HG03378 (cell line): ENCODE results near the gene MRPL39.

Source experiments
- ATAC-seq: cut with Tn5 transposase; IDR thresholded peaks from one replicate; pipeline ENCODE4 v1.9.1; 2021; ENCODE audit warnings: mild to moderate bottlenecking, moderate library complexity; ENCODE audit not compliant: unreplicated experiment

MRPL39 gene

DNA sequence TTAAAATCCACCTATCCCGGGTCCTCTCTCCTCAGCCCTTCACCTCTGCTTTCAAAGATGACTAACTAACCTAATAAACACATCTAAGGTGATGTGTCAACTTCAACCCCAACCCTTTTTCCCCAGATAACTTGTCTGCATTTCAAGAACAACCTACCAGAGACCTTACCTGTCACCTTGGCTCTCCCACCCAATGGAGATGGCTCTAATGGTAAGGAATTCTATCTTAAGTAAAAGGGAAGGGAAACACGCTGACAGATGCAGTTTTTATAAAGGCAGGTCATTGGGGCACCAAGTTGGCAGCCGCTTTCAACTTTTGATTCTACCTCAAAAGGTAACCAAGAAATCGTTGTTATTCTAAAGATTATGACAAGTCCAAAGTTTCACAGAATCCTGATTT is 37.6 kb downstream of the MRPL39 start:
- no peak for ATAC-seq

DNA sequence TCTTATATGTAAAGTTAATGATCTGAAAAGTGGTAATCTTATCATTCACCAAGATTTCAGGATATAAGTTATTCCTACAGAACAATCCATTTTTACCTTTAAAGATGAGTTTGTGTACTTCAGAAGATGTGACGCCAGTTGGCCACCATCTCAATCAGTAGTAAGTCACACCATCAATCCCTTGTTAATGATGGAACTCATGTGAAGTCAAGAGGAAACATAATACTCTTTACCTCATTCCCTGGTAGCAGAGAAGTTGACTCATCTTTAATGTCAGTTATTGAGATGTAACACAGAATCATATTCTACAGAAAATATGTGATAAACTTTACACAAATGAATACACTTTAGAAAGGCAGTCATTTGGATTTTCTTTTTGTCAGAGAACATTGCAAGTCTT is 38.2 kb downstream of the MRPL39 start:
- ATAC-seq: no peak

DNA sequence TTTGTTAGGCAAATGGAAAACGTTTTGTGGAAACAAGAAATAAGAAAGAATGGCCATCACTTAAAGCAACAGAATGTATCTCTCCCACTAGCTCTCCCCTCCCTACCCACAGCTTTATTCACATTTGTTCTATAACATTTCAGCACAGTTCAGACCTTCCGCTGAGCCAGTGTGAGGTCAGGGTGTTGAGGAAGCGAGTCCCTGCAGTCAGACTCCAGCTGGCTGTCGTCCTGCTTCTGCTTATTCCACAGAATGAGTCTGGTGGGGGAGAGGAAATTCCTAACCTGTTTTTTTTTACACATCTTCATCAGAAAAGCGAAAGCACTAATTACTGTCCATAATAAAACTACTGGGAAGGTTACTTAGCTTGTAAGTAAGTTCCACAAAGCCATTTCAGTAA is 39.0 kb downstream of the MRPL39 start:
- ATAC-seq: no peak

DNA sequence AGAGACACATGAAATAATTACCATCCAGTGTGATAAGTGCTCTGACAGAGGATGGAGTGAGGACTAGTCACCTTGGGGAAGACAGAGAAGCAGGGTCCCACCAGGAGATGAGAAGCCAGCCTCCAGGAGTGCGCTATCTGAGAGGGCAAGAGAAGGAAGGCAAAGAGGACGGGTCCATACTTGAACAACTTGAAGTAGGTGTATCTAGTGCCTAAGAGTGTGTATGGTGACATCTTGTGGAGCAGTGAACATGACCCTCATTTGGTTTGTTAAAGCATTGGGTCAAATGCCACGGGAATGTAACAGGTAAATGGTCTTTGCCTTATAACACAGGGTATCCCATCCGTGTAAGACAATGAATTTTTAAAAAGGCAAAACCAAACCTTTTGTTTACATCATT is 39.8 kb downstream of the MRPL39 start:
- ATAC-seq: no peak

DNA sequence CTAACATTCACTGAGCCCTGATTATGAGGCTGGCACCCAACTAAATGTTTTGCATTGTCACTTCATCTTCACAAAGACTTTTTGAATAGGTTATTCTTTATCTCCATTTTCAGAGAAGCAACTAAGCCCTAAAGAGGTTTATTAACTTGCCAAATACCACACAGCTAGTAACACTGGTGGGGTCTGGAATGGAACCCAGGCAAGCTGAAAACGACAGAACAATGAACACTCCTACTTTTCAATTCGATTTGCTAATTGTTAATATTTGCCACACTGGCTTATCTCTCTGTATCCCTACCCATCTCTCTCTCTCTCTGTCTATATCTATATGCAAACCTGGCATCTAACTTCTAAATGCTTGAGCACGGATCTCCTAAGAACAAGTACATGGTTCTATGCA is 40.6 kb downstream of the MRPL39 start:
- ATAC-seq: no peak

DNA sequence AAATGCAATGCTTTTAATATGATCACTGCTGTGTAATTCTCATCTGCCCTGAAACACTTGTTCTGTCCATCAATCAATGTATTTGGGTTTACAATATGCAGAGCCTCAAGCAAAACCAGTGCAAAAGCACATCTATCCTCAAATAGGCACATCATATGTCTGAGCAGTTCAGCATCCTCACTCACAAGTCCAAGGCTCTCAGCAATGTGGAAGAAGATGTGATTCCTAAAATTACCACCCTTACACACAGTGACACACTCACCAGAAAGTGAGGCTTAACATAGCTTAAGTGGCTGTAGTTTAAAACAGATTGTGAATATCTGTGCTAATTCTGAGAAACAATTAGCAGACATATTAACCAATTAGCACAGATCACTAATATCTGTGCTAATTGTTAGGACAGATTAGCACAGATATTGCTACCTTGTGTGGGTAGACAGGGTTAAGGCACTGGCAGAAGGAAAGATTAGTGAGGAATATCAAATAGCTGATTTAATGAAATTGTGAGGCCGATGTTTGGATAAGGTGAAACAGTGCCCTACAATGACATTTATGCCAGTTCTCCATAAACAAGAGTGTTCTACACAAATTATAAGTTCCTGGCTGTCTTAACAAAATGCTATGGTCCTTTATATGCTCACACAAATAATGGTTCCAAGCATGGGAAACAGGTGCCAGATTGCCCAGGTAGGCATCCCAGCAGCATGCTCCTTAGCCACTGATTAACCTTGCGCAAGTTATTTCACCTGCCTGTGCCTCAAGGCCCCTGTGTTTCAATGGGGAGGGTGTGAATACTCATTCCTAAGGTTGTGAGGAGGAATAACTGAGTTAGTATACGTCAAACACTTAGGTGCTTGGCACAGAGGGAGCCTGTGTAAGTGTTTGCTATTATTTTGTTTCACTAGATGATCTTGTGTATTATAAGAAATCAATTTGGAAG is 41.7 kb downstream of the MRPL39 start:
- no peak for ATAC-seq

DNA sequence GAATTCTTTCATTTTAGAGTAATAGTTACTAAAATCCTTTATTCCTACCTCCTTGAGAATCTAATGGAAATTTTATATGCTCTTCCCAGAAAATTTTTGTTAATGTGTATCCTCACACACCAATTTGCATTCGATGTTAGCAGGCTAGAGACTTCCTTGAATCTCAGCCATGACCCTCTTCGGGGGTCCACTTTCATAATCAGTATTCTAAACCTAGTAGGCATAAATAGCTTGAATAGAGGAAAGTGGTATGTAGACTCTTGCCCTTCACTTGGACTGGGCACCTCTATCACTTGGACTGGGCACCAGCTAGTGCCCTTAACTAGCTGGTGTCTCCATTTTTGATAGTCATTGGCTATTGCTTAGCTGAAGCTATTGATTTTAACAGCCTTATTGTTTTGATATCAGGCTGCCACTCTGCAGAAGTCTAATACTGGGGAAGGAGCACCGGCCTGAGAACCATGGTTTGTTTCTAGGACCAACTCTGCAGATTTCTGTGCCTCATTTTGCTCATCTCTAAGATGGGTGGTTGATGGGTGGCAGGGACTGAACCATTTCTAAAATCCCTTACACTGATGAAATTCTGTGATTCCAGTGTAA is 42.8 kb downstream of the MRPL39 start:
- no peak for ATAC-seq

DNA sequence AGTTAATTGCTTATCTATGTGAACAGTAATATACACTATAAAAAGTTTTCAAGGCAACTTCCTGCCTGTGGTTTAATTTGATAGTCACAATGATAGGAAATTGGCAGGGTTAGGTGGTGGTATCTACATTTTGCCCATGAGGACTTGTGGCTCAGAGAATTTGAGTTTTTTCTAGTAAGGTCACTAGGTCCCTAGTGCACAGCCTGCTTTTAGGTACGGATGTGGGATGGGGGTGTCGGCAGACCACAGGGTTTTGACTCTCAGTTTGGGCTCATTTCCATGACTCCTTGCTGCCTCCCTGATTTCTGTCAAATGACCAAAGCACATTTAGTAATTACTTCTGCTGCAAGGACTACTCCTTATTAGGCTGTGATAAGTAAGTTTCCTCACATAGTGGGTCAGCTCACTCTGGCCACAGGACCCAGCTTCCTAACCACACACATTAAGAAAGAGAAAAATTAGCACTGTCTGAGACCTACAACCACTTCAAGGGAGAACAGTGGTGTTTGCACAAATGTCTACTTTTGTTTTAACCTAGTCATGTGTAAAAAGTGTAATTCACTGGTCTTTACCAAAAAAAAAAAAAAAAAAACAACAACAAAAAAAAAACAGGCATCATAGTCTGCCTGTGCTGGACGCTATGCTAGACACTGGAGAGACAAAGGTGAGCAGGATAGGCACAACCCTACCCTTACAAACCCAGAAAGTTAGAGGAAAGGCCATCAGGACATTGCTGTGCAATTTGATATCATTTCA is 43.7 kb downstream of the MRPL39 start:
- ATAC-seq: peak; percentile 24

DNA sequence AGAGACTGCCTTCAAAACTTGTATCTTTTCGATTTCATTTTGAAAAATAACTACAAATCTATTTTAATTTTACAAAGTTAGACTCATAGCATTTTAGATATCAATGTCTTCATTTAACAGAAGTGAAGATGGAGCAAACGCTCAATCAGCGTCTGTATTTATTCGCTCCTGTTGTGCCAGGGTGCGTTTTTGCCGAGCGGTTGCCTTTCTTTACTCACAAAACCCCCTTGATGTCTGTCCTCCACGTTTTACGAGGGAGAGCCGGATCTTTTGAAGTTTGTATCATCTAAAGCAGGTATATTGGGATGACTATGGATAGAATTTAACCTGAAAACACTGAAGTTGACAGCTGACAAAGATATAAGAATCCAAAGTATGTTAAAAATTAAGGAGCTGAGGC is 44.6 kb downstream of the MRPL39 start:
- no peak for ATAC-seq

DNA sequence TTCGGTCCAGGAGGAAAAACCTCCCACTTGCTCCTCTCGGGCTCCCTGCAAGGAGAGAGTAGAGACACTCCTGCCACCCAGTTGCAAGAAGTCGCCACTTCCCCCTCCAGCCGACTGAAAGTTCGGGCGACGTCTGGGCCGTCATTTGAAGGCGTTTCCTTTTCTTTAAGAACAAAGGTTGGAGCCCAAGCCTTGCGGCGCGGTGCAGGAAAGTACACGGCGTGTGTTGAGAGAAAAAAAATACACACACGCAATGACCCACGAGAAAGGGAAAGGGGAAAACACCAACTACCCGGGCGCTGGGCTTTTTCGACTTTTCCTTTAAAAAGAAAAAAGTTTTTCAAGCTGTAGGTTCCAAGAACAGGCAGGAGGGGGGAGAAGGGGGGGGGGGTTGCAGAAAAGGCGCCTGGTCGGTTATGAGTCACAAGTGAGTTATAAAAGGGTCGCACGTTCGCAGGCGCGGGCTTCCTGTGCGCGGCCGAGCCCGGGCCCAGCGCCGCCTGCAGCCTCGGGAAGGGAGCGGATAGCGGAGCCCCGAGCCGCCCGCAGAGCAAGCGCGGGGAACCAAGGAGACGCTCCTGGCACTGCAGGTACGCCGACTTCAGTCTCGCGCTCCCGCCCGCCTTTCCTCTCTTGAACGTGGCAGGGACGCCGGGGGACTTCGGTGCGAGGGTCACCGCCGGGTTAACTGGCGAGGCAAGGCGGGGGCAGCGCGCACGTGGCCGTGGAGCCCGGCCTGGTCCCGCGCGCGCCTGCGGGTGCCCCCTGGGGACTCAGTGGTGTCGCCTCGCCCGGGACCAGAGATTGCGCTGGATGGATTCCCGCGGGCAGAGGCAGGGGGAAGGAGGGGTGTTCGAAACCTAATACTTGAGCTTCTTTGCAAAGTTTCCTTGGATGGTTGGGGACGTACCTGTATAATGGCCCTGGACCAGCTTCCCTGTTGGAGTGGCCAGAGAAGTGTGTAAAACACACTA is 45.3 kb downstream of the MRPL39 start:
- peak; percentile 28 for ATAC-seq

DNA sequence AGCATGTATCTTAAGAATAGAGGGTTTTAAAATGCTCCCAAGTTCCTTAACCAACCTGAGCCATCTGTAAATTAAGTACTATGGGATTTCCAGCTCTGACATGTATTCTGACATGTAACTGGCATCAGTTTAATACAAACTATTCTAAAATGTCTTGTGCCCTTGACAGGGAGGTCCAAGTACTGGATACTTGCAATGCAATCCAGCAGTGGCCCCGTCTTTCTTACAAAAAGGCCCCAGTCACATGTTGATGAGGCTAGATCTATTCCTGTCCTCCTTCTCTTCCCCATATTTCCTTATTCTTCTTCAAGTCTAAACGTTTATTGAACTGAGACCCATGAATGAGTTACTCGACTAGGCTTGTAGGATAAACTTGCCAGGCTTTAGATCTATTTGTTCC is 46.4 kb downstream of the MRPL39 start:
- no peak for ATAC-seq

DNA sequence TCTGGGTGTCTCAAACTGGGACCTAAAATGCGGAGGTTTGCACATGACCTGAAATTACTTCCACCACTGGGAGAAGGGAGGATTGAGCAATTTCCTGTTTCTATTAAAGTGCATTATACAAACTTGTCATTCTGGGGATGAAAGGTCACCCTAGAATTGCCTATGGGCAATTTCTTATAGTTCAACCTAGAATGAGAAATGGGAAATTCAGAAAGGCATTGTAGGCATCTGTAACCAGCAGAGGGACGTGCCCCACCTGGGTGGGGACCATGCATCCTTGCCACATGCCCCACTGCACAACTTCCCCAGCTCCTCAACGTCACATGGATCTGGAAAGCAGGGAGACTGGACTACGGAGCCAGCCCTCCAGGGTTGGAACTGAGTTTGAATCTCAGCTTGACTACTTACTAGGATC is 47.0 kb downstream of the MRPL39 start:
- no peak for ATAC-seq

DNA sequence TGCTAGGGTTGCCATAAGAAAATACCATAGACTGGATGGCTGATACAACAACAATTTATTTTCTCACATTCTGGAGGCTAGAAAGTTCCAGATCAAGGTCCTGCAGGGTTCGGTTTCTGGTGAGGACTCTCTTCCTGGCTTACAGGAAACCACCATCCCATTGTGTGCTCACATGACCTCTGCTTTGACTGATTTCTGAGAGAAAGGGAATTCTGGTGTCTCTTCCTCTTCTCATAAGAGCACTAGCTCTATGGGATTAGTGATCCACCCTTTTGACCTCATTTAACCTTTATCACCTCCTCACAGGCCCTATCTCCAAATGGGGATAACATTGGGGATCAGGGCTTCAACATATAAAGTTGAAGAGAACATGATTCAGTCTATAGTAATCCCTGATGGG is 47.5 kb downstream of the MRPL39 start:
- ATAC-seq: no peak

DNA sequence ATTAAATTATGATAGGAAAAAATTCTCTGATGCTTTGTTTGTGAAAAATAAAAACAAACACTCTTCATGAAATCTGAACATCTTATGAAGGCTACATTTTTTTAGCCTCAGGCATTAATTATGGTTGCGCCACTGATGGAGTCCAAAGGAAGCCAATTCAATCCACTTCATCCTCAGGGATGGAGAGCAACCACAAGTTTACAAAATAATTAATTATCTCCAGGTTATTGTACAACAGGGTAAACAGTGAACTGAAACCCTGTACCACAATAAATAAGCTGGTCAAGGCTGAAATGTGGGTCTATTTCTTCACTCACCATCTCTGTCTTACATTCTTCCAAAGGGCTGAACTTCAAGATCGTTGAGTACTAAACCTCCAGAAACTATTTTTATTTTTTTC is 49.2 kb downstream of the MRPL39 start:
- no peak for ATAC-seq

DNA sequence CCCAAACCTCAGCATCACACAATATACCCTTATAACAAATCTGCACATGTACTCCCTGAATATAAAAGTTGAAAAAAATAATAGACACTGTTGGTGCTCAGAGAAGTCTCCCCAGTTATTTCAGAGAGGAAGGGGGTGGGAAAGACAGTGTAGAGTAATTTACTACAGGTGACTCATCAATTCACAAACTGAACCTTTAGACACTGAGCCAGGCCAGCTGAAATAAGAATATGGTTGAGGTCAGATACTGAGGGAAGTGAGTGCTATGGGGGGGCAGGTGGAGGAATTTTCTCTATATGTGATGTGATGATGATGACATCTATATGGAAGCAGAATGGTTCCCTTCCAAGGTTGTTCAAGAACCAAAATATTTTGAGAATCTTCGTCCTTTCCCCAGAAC is 50.1 kb downstream of the MRPL39 start:
- no peak for ATAC-seq

DNA sequence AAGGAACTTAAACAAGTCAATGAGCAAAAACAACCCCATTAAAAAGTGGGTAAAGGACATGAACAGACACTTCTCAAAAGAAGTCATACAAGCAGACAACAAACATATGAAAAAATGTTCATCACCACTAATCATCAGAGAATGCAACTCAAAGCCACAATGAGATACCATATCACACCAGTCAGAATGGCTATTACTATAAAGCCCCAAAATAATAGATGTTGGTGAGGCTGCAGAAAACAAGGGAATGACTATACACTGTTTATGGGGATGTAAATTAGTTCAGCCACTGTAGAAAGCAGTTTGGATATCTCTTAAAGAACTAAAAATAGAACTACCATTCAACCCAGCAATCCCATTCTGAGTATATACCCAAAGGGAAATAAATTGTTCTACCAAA is 51.2 kb downstream of the MRPL39 start:
- no peak for ATAC-seq

DNA sequence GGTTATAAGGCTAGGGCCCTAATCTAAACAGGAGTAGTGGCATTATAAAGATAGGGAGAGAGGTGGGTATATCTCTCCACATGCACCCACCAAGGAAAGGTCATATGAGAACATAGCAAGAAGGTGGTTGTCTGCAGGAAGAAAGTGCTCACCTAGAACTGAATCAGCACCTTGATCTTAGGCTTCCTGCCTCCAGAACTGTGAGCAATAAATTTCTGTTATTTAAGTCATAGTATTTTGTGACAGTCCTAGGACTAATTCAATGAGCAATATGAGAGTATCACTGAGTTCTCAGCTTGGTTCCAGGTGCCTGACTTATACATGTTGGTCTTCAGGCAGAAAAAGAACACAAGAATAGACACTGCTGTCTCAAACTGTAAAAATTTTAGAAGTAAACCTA is 51.8 kb downstream of the MRPL39 start:
- no peak for ATAC-seq

DNA sequence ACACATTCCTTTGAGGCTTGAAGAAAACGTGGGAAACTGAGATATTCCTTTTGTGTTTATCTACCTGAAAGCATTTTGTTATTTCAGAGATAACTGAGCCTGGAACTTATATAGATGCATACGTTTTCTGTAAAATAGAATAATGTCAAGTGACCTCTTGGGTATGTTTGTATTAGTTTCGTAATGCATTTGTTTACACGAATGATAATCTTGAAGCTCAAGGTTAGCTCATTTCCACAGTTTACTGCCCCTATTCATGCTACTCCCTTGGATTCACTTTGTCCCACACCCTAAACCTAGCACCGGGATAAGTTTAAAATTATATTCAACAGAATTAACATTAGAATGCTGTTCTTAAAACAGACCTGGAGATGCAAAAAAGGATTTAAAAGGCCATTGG is 54.4 kb downstream of the MRPL39 start:
- ATAC-seq: no peak

DNA sequence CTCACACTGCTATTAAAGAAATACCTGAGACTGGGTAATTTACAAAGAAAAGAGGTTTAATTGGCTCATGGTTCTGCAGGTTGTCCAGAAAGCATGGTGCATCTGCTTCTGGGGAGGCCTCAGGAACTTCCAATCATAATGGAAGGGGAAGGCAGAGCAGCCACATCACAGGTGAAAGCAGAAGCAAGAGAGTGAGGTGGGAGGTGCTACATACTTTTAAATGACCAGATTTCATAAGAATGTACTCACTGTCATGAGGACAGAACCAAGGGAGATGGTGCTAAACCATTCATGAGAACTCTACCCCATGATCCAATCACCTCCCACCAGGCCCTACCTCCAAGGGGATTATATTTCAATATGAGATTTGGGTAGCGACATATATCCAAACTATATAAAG is 55.7 kb downstream of the MRPL39 start:
- ATAC-seq: no peak

DNA sequence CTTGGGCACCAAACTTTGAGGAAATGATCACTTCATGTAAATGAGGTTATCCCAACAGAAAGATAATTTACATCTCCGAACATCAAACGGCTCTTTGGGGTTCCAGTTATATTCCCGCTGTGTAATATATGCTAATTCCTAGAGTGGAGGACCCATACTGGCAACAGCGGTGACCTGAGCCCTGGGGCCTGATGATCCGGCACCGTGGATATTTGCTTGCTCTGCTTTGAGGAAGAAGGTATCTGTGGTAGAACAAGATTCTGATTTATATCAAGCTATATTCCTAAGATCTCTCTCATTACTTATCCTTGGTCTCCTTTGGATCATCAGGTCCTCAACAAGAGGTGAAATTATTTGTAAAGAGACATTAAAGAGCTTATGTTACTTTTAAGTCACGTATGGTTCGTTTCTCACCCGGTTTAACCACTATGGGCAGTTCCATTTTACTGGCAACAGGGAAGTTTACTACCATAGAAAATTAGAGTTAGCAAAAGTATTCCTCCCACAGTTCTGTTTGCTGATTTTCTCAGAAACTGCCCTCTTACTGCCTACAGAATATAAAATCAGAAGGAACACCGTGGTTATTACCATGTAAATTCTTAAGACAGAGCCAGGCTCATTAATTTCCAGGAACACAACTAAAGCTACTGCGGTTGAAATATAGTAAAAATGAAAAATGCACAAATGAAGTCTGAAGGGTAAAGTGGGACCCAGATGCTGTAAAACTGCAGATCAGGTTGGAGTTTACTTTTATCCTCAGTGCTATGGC is 56.7 kb downstream of the MRPL39 start:
- ATAC-seq: no peak
